GM12801 (cell line): Measurements from ENCODE around the gene IRF1.

Source experiments
- CTCF ChIP-seq: IDR thresholded peaks from one replicate; pipeline ENCODE4 v1.5.1; 2011; ENCODE audit warnings: control low read depth; ENCODE audit not compliant: insufficient read length; ENCODE audit errors: extremely low read depth

The IRF1 gene

GRCh38 chr5:132501961-132502931, 11.7 kb upstream of the IRF1 start:
- TF ChIP-seq CTCF: no peak

GRCh38 chr5:132501629-132501956, 11.0 kb upstream of the IRF1 start:
- TF ChIP-seq CTCF: no peak

- no peak for TF ChIP-seq CTCF
Observed at GRCh38 chr5:132500931-132501628, 10.5 kb upstream of the IRF1 start.

GRCh38 chr5:132500244-132500930, 9.8 kb upstream of the IRF1 start:
- TF ChIP-seq CTCF: no peak

GRCh38 chr5:132499440-132500243, 9.1 kb upstream of the IRF1 start:
- no peak for TF ChIP-seq CTCF

DNA sequence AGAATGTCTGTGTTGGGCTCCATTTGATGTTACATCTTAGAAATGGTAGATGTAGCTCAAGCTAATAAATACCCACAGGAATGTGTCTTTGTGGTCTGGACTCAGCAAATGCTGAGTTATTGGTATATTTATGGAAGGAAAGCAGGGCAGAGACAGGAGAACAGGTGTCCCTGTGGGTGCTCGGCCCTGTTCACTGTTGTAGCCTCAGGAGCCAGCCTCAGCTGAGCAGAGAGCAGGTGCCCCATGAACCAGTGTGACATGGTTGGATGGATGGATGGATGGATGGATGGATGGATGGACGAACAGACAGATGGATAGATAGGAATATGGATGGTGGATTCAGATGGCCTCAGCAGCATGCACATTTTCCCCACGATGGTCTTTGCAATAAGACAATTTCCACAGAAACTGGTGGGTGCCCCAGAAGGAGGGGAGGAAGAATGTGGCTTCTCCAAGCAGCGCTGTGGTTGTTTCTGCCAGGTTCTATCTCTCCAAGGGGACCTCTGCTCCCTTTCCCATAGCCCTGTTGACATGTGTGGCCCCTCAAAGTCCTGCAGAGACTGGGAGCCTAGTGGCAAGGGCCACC, 8.2 kb upstream of the IRF1 start:
- TF ChIP-seq CTCF: no peak
